Esophagus squamous epithelium (tissue), 5 donors: ENCODE data around the gene F2RL3. TPM values are rescaled to one million over a fixed set of nuclear protein-coding genes. Genes with fewer than 3 reads are reported as not detected.

Source experiments
- DNase-seq: peaks from one replicate; lab custom pipeline; 2025; lab: John Stamatoyannopoulos, UW
- H3K27ac ChIP-seq, 4 donors: fragments of 200-600 bp; sonication (generic); one replicate each; pipeline ENCODE4 v1.5.1; 2016 to 2019; ENCODE audit warnings: mild to moderate bottlenecking in 1 of 4
- H3K27me3 ChIP-seq, 4 donors: fragments of 200-600 bp; sonication (generic); 1 replicate in 3 of 4; 2 replicates in 1 of 4; pipeline versions ENCODE4 v1.5.1 to v1.6.0; 2017 to 2021; ENCODE audit warnings: antibody characterized with exemption in 1 of 4
- H3K36me3 ChIP-seq, 3 donors: fragments of 200-600 bp; sonication (generic); one replicate each; pipeline ENCODE4 v1.5.1; 2016 to 2019
- H3K4me1 ChIP-seq, 3 donors: fragments of 200-600 bp; sonication (generic); one replicate each; pipeline ENCODE4 v1.5.1; 2017 to 2019
- H3K4me3 ChIP-seq, 4 donors: fragments of 200-600 bp; sonication (generic); 1 replicate in 3 of 4; 2 replicates in 1 of 4; pipeline ENCODE4 v1.5.1; 2016 to 2019; ENCODE audit warnings: mild to moderate bottlenecking in 2 of 4, moderate library complexity in 1 of 4
- H3K9me3 ChIP-seq, 3 donors: fragments of 200-600 bp; sonication (generic); one replicate each; pipeline ENCODE4 v1.5.1; 2016 to 2019
- POLR2A ChIP-seq, 4 donors: fragments of 450-650 bp; IDR thresholded peaks; one replicate each; pipeline ENCODE4 v1.6.1; 2017; ENCODE audit warnings: antibody characterized with exemption in 4 of 4, mild to moderate bottlenecking in 4 of 4, moderate library complexity in 3 of 4
- WGBS, 2 donors: methylation state at CpG; one replicate each; pipeline ENCODE4 v1.1.5; 2018; 5-methylcytosine and 5-hydroxymethylcytosine counted together
- intact Hi-C: fragments of 100-400 bp; cut with DNase I; formaldehyde crosslinking; loops from one replicate; pipeline ENCODE4 v1.15.0; 2022
- total RNA-seq, 4 donors: library from RNA; depleted of rRNA; stranded (reverse); fragments of >200 nt; gene quantifications; one replicate each; pipeline ENCODE4 v1.1.0, GENCODE V29; 2016
- TF ChIP-seq, protein P1 (sequence below), 6 experiments: fragments of 450-650 bp in 4 of 6; fragments of 200-600 bp in 2 of 6; sonication (generic) in 2 of 6; IDR thresholded peaks; one replicate each; pipeline ENCODE4 v1.5.1; 2016 to 2019; ENCODE audit warnings: antibody characterized with exemption in 6 of 6, mild to moderate bottlenecking in 4 of 6, moderate library complexity in 4 of 6
- donor health status: DM: yes; HTN: yes; CAD: no.

Gene F2RL3
- total RNA-seq, 4 donors from 2014 or later: 0.27 to 1.1 (median 0.81) TPM

GRCh38 chr19:16878181-16878965, 10.4 kb upstream of the F2RL3 start:
- H3K9me3 ChIP-seq: peaks cover 0 to 25% (median 23%) of the 10 kb centered on the region in 3 donors
- DNase-seq: no peak
- no peak for TF ChIP-seq POLR2A (IDR thresholded peaks at IDR 0.05)
- TF ChIP-seq, protein P1, sequence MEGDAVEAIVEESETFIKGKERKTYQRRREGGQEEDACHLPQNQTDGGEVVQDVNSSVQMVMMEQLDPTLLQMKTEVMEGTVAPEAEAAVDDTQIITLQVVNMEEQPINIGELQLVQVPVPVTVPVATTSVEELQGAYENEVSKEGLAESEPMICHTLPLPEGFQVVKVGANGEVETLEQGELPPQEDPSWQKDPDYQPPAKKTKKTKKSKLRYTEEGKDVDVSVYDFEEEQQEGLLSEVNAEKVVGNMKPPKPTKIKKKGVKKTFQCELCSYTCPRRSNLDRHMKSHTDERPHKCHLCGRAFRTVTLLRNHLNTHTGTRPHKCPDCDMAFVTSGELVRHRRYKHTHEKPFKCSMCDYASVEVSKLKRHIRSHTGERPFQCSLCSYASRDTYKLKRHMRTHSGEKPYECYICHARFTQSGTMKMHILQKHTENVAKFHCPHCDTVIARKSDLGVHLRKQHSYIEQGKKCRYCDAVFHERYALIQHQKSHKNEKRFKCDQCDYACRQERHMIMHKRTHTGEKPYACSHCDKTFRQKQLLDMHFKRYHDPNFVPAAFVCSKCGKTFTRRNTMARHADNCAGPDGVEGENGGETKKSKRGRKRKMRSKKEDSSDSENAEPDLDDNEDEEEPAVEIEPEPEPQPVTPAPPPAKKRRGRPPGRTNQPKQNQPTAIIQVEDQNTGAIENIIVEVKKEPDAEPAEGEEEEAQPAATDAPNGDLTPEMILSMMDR (IDR thresholded peaks at IDR 0.05): no peak
- no peak overlapping the region for H3K4me3 ChIP-seq
- H3K4me1 ChIP-seq: peaks cover 0 to 6% (median 0%) of the 10 kb centered on the region in 3 donors
- no peak overlapping the region for H3K27ac ChIP-seq
- H3K27me3 ChIP-seq: no peaks in the 10 kb centered on the region
- intact Hi-C loops: no loop called here
- whole genome bisulfite sequencing, 2 donors: 95% methylated on average over 26 to 29 of the region's 55 CpGs
- H3K36me3 ChIP-seq: peaks cover 33 to 56% (median 43%) of the 10 kb centered on the region in 3 donors

GRCh38 chr19:16880884-16881554, 7.8 kb upstream of the F2RL3 start:
- Histone ChIP-seq H3K9me3 (peaks cover 0 to 25% (median 23%) of the 10 kb centered on the region in 3 donors), H3K4me3 (no peak overlapping the region), H3K27ac (no peak overlapping the region), H3K4me1 (no peaks in the 10 kb centered on the region), H3K27me3 (peaks cover 0 to 14% (median 0%) of the 10 kb centered on the region in 4 donors), H3K36me3 (peaks cover 33 to 46% (median 40%) of the 10 kb centered on the region in 3 donors)
- DNase-seq: no peak
- intact Hi-C loops: no loop called here
- 60 to 92% methylated on average over 1 to 2 of the region's 8 CpGs for WGBS, 2 donors
- TF ChIP-seq POLR2A (IDR thresholded peaks at IDR 0.05): no peak

- no peak for TF ChIP-seq POLR2A (IDR thresholded peaks at IDR 0.05)
- 87 to 93% methylated on average over 3 of the region's 3 CpGs for WGBS, 2 donors
- peaks cover 0 to 25% (median 23%) of the 10 kb centered on the region in 3 donors for H3K9me3 ChIP-seq
- no peak overlapping the region for H3K4me3 ChIP-seq
- intact Hi-C loops: no loop called here
- DNase-seq: no peak
- H3K36me3 ChIP-seq: peaks cover 23 to 35% (median 30%) of the 10 kb centered on the region in 3 donors
- H3K27ac ChIP-seq: no peak overlapping the region
- peaks cover 0 to 17% (median 0%) of the 10 kb centered on the region in 4 donors for H3K27me3 ChIP-seq
- peaks cover 0 to under 1% (median under 1%) of the 10 kb centered on the region in 3 donors for H3K4me1 ChIP-seq
Measured at GRCh38 chr19:16882146-16882545, 6.7 kb upstream of the F2RL3 start.

- H3K4me3 ChIP-seq: no peak overlapping the region
- peaks cover 0 to 12% (median 11%) of the 10 kb centered on the region in 3 donors for H3K4me1 ChIP-seq
- intact Hi-C loops: no loop called here
- no peak overlapping the region for H3K27ac ChIP-seq
- H3K36me3 ChIP-seq: peaks cover 10 to 21% (median 16%) of the 10 kb centered on the region in 3 donors
- no peak for DNase-seq
- peaks cover 0 to 25% (median 23%) of the 10 kb centered on the region in 3 donors for H3K9me3 ChIP-seq
- peaks cover 0 to 29% (median 0%) of the 10 kb centered on the region in 4 donors for H3K27me3 ChIP-seq
- WGBS, 2 donors: 52 to 83% methylated on average over 2 of the region's 3 CpGs
- TF ChIP-seq, protein P1 (IDR thresholded peaks at IDR 0.05): no peak
- no peak for TF ChIP-seq POLR2A (IDR thresholded peaks at IDR 0.05)
Measured at GRCh38 chr19:16883522-16883921, 5.3 kb upstream of the F2RL3 start.

GRCh38 chr19:16885166-16885565, 3.6 kb upstream of the F2RL3 start:
- H3K27ac ChIP-seq: no peak overlapping the region
- WGBS, 2 donors: 36 to 37% methylated on average over 5 of the region's 5 CpGs

More at GRCh38 chr19:16885166-16885565, 3.6 kb upstream of the F2RL3 start:
- TF ChIP-seq, protein P1 (IDR thresholded peaks at IDR 0.05): no peak
- TF ChIP-seq POLR2A (IDR thresholded peaks at IDR 0.05): no peak
- H3K4me1 ChIP-seq: peaks cover 0 to 23% (median 17%) of the 10 kb centered on the region in 3 donors
- H3K9me3 ChIP-seq: peaks cover 0 to 25% (median 23%) of the 10 kb centered on the region in 3 donors
- peaks cover 0 to 5% (median 0%) of the 10 kb centered on the region in 3 donors for H3K36me3 ChIP-seq
- peaks cover 0 to 38% (median 0%) of the 10 kb centered on the region in 4 donors for H3K27me3 ChIP-seq
- DNase-seq: no peak
- no peak overlapping the region for H3K4me3 ChIP-seq
- intact Hi-C loops: no loop called here
